Activated T-cell treated with anti-CD3 and anti-CD28 coated beads for 4 hours (primary cell): ENCODE results near the gene CCR8.
"Not testable (repeated sequence)": the region's sequence is repeated elsewhere in the genome, so short reads cannot be mapped to it uniquely, and the experiment has no call there.

ENCODE experiments used
- DNase-seq: peaks from one replicate; pipeline ENCODE4 v3.0.0-alpha.2; 2020

Gene CCR8

DNA sequence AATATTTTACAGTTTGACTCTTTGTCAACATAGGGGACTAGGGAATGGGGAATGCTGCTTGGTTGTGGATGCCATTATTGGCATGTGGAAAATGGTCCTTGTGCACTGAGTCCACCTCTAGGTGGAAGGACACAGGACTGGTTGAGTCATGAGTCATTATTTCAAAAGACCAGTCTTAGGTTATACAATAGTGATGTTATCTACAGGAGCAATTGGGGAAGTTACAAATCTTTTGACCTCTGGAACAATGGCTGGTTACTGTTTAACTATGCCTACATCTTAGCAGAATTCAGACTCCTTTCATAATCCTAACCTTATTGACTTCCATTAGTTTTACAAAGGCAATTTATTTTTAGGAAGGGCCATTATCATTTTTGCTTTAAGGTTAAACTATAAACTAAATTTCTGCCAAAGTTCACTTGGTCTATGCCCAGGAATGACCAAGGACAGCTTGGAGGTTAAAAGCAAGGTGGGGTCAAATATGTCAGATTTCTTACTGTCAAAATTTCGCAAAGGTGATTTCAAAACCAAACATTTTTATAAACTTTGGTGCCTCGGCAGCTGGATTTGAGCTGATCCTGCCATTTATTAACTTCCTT, 11.8 kb upstream of the CCR8 start:
- DNase-seq, result no peak

DNA sequence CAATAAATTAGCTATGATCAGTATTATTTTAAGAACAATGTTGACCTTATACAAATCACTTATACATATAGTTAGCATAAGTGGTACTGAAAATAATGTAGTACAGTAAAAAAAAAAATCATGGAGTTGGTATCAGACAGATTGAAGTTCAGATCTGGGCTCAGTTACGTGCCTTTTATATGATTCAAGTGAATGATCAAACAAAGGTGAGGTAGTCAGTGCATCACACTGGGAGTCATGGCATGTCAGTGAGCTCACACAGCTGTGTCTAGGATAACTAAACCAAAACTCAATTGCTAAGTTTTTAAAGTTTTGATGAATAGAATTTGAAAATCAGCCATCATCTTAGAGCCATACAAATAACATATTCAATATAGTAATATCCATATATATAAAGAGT, 11.2 kb upstream of the CCR8 start:
- DNase-seq, result no peak

DNA sequence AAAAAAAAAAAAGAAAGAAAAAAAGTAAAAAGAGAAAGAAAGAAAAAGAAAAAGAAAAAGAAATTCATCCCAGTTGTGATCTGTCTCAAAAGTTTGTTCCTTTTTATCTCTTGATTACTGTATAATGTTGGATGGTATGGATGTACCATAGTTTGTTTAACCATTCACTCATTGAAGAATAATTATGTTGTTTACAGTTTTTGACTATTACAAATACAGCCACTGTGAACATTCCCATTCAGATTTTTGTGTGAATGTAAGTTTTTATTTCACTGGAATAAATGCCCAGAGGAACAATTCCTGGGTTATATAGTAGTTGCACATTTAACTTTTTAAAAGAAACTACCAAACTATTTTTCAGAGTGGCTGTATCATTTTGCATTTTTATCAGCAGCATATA, 10.3 kb upstream of the CCR8 start:
- DNase-seq, result no peak

DNA sequence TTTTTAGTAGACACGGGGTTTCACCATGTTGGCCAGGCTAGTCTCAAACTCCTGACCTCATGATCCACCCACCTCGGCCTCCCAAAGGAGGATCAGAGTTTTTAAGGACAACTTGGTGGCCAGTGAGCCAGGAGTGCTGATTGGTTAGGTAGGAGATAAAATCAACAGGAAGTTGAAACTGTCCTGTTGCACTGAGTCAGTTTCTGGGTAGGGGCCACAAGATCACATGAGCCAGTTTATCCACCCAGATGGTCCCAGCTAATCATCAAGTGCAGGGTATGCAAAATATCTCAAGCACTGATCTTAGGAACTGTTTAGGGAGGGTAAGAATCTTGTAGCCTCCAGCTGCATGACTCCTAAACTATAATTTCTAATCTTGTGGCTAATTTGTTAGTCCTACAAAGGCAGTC, 7.9 kb upstream of the CCR8 start:
- DNase-seq, result not testable (repeated sequence)

DNA sequence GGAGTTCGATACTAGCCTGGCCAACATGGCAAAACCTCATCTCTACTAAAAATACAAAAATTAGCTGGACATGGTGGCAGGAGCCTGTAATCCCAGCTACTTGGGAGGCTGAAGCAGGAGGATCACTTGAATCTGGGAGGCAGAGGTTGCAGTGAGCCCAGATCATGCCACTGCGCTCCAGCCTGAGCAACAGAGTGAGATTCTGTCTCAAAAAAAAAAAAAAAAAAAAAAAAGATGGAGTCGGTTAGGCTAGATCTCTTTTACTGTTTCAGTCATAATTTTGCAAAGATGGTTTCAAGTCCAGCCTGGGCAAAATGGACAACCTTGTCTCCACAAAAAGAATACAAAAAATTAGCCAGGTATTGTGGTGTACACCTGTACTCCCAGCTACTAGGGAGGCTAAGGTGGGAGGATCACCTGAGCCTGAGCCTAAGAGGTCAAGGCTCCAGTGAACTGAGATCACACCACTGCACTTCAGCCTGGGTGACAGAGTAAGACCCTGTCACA, 7.2 kb upstream of the CCR8 start:
- DNase-seq, result not testable (repeated sequence)

DNA sequence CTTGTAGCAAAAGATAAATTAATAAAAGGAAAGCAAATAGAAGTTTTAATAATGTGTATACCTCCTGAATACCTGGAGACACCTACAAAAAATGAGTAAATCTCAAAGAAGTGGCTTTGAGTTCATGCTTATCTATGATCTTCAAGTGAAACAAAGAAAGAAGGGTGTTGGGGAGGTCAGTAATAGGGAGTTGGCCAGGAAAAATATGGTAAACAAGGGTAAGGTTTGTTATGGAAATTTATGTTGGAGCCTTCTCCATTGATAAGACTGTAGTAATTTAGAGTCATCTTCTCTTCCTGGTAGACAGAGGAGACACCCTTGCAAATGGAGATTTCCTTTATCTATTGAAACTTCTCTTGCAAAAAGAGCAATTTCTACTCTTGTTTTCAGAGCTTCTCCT, 6.6 kb upstream of the CCR8 start:
- no peak for DNase-seq

DNA sequence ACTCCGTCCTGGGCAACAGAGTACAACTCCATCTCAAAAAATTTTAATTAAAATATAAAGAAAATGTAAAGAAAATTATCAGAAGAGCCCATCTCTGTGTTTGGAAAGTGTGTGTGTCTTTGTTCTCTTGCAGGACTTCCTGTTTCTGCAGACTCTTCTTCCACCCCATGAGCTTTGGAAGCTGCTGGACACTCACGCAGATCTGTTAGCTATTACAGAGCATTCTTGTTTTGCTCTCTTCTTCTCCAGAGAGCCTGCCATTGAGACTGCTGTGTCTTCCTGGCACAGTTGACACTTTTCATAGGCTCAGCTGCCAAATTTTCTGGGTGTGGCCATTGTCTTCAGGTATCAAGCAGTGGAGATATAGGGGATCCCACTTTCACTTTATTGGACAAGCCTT, 6.0 kb upstream of the CCR8 start:
- DNase-seq, result no peak

DNA sequence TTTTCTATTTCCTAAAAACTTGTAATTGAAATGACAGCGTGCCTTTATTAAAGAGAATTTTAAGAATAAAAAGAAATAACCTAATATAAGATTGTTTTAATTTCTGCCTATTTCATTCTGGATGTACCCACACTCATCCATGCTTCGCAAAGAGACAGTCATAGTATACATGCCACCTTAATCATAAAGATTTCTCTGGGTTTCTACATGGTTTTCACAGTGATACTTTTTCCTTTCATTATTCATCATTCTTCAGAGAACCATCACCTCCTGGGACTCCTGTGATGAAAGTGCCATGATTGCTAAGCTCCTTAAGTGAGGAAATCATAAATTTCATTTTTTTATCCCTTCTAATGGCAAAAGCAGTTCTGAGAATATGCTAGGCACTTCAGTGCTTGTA, 4.3 kb upstream of the CCR8 start:
- no peak for DNase-seq

DNA sequence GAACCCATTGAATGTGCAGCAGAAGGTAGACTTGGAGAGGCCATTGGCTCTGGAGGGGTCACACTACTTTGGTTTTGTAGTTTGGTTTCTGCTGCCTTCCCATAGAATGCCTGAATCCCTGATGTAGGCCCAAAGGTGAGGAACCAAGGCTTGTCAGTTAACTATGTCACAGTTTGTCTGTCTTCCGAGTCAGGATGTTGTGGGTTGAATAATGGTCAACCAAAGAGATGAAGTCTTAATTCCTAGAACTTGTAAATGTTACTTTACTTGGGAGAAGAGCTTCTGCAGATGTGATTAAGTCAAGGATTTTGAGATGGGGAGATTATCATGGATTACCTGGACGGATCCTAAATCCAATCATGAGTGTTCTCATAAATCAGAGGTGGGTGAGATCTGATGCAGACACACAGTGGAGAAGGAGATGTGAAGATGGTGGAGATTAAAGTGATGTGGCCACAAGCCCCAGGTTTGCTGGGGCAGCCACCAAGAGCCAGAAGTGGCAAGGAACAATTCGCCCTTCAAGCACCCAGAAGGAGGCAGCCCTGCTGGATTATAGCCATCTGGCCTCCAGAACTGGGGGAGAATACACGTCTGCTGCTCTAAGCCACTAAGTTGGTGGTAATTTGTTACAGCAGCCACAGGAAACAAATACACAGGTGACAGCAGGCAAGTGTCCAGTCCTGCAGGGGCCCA, 2.3 kb upstream of the CCR8 start:
- no peak for DNase-seq

DNA sequence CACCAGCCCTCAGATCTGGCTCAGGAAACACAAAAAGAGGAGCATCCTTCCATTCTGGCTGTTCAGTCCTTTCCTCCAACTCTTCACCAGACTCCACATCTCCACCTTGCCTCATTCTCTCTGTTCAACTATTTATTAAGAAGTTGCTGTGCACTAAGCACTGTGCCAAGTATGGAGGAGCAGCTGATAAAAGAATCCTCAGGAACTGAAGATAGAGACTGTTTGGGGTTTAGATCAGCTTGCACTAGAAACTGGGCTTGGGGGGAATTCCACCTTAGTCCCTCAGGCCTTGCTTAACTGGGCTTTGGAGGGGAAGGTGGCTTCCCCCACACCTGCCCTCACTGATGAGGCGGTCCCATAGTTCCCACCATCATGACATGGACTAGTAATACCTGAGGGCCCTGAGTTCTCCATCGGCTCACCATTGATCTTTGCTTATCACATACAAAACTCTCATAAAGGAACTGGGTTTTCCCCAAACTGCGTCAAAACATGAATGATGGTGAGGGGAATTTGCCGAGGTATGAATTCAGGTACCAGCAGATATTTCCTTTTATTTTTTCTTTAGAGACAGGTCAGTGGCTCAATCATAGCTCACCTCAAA, 1.7 kb upstream of the CCR8 start:
- DNase-seq, result no peak

DNA sequence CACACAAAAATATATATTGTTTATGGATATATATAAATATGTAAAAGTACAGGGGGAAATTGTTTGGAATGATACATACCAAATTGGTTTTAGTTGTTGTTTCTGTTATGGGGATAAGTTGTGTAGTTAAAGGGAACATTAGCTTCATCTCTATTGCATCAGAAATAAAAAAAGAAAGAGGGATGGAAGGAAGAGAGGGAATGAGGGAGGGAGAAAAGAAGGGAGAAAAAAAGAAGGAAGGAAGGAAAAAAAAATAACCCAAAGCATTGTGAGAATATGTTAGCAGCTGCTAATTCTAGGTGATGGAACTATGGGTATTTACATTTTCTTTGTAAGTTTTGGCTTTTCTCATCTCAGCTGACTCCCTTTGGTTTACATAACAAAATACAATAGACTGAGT, 1.3 kb downstream of the CCR8 start:
- no peak for DNase-seq

DNA sequence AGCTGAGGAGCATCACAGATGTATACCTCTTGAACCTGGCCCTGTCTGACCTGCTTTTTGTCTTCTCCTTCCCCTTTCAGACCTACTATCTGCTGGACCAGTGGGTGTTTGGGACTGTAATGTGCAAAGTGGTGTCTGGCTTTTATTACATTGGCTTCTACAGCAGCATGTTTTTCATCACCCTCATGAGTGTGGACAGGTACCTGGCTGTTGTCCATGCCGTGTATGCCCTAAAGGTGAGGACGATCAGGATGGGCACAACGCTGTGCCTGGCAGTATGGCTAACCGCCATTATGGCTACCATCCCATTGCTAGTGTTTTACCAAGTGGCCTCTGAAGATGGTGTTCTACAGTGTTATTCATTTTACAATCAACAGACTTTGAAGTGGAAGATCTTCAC, 3.0 kb downstream of the CCR8 start:
- no peak for DNase-seq

DNA sequence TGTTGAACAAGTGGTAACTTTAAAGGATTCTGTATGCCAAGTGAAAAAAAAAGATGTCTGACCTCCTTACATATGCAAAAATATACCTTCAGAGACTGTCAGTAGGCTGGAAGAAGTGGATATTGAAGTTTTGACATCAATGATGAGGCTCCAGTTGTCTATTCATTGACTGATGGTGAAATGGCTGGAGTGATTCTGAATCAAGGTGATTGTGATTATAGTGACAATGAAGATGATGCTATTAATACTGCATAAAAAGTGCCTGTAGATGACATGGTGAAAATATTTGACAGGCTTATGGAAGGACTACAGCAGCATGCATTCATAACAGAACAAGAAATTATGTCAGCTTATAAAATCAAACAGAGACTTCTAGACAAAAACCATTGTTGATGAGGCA, 4.1 kb downstream of the CCR8 start:
- no peak for DNase-seq

DNA sequence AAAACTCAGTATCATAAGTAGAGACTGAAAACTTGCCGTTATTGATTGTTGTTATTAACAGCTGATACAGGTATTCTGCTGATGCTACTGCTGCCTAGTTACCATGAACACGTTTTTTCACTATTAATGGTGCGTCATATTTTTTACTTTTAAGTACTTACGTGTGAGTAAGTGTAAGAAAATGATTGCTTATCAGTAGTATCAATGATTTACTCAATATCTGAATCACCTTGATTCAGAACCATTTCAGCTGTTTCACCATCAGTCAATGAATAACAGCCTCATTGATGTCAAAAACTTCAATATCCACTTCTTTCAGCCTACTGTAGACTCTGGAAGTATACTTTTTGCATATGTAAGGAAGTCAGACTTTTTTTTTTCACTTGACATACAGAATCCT, 4.7 kb downstream of the CCR8 start:
- DNase-seq, result no peak

DNA sequence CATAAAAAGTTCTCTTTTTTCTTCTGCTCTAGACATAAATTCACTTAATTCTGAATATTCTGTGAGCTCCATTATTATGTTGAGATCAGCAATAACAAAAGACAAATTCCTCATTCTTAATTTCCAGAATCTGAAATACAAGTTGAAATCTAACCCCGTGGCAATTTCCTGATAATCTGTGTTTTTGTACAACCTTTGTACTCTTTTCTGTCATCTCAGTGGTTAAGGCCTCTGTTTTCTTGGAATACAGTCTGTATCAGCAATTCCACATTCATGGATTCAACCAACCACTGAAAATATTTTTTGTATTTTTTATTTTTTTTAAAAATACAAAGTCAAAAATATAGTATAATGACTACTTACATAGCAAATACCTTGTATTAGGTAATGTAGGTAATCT, 8.7 kb downstream of the CCR8 start:
- no peak for DNase-seq

DNA sequence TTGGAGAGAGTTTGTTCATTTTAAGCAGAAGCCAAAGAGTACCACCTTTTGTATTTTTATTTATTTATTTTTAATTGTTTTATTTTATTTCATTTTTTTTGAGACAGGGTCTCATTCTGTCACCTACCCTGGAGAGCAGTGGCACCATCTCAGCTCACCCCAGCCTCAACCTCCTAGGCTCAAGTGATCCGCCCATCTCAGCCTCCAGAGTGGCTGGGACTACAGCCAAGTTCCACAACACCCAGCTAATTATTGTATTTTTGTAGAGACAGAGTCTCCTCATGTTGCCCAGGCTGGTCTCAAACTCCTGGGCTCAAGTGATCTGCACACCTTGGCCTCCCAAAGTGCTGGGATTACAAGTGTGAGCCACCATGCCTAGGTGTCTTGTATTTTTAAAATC, 9.6 kb downstream of the CCR8 start:
- no peak for DNase-seq

DNA sequence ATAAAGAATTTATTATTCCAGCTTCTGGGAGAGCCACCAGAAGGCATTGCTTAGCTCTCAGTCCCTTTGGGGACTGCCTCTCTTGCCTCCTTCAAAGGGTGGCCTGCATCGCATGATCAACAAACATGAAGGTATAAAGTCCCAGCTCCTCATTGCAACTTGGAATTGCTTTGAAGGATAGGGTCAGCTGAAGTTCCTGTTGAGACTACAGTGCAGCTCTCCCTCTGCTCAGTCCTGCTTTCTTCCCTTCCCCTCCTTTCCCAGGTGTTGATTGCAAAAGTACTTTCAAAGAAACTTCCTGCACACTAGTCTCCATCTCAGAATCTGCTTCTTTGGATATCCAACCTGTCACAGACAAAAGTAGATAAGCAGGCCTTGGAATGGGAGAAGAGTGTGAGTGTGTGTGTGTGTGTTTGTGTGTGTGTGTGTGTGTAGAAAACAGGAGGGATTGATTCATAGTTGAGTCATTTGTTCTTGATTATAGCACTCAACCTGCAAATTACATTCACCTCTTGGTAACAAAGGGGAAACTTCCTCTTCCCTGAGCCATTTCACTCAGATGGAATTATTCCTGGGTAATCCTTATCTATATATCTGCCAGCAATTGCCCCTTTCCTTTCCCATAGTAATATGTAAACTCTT, 13.7 kb downstream of the CCR8 start:
- no peak for DNase-seq

DNA sequence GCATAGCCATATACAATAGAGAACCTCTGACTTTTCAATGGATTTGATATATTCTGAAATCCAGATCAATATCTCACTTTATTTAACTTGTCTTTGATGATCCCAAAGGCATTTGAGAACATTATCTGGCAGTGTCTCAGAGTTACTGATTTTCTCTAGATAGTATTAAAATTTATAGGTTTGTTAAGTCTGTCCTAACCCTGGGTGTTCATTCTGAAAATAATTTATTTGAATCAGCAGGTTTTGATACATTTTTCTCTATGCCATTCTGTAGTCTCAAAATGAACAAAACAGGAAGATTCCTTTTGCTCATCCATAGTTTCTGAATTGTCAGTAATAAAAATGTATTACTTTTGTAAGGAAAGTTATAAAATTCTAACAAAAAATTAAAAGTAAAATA, 14.3 kb downstream of the CCR8 start:
- no peak for DNase-seq

DNA sequence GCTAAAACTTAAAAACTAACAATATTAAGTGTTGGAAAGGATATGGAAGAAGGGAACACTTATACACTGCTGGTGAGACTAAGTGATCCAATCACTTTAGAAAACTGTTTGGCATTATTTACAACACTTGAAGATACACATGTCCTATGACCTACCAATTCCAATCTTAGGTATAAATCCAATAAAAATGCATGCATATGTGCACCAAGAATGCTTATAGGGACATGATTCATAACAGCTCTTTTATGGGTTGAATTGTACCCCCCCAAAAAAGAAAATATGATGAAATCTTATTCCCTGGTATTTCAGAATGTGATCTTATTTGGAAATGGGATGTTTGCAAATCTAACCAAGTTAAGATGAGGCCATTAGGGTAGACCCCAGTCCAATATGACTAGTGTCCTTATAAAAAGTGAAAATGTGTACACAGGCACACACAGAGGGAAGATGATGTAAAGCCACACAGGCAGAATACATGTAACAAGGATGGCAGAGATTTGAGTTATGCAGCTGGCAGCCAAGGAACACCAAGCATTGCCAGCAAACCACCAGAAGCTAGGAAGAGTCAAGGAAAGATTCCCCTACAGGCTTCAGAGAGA, 15.3 kb downstream of the CCR8 start:
- no peak for DNase-seq

DNA sequence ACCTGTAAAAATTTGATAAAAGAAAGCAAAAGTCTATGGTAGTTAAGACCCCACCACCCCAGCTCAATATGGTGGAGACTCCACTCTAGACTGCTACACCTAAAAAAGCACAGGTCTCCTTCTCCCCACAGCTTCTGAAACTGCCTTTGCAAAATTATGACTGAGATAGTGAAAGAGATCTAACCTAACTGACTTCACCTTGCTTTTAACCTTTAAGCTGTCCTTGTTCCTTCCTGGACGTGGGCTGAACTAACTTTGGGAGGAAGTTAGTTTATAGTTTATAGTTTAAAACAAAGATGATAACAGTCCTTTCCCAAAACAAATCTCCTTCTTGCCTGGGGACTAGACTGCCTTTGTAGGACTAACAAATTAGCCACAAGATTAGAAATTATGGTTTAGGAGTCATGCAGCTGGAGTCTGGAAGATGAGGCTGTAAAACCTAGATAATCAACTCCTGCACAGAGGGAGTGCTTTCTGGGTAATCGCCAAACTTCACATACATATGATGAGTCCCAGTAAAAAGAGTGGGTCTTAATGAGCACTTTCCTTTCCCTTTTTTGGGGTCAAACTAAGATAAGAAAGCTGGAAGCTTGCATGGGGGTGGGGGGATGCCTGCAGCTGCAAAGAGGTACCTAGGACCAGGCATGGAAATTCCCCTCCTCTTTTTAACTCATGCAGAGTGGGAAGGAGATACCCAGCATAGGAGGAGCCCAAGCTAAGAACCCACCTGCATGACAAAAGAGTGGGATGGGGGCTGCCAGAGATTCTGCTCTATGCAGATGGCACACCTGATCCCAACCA, 17.5 kb downstream of the CCR8 start:
- DNase-seq, result no peak

DNA sequence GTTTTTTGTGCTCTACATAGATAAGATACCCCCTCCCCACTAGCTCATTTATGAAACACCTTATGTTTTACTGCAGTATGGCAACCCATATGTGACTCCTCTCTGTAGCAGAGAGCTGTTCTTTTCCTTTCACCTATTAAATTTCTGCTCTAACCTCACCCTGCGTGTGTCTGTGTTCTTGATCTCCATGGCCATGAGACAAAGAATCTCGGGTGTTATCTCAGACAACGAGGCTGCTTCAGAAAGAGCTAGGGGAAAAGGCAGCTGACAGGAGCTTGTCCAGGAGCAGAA, 18.0 kb downstream of the CCR8 start:
- no peak for DNase-seq

DNA sequence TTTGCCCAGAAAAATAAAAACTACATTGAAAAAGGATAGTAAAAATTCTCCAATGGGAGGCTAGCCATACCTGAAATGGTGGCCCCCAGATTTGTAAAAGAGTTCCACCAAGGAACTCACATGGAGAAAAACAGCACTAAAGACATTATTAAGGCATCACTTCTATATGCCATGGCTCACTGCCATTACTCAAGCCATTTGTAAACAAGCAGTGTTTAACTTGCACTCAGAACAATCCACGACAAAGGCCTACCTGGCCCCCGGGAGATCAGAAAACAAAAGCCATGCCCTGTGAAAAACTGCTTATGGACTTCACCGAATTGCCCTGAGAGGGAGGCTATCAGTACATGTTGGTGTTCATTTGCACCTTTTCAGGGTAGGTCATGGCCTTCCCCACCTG, 19.6 kb downstream of the CCR8 start:
- DNase-seq, result no peak

DNA sequence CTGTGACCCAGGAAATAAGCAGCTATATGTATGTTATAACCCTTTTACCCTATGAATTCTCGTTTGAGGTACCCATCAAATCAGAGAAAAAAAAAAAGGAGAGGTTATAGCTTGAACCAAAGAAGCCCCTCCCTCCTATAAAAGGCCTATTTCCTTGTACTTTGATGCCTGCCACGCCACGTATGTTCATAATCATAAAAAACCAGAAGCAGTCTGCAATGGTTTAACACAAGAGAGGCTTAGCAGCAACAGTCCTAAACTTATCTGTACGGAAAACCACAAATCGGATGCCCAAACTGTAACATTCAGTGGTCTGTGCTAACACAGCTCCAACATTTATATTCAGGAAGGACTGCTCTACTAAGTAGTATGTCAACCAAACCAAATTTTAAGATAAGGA, 21.2 kb downstream of the CCR8 start:
- no peak for DNase-seq
